Suprapubic skin (tissue), 3 donors: Measurements from ENCODE around the gene PDPR.
"Not testable (repeated sequence)": the region's sequence is repeated elsewhere in the genome, so short reads cannot be mapped to it uniquely, and the experiment has no call there.

Experiments used
- POLR2AphosphoS5 ChIP-seq, 3 donors: sonication (generic); formaldehyde crosslinking; IDR thresholded peaks; one replicate each; pipeline ENCODE4 v1.6.1; 2017; ENCODE audit warnings: antibody characterized with exemption in 3 of 3
- TF ChIP-seq, protein P1 (sequence below), 2 donors: fragments of 200-600 bp in 1 of 2; fragments of 450-650 bp in 1 of 2; sonication (generic) in 1 of 2; IDR thresholded peaks; one replicate each; pipeline ENCODE4 v1.5.1; 2016 to 2019; ENCODE audit warnings: antibody characterized with exemption in 2 of 2, mild to moderate bottlenecking in 1 of 2, moderate library complexity in 1 of 2

DNA sequence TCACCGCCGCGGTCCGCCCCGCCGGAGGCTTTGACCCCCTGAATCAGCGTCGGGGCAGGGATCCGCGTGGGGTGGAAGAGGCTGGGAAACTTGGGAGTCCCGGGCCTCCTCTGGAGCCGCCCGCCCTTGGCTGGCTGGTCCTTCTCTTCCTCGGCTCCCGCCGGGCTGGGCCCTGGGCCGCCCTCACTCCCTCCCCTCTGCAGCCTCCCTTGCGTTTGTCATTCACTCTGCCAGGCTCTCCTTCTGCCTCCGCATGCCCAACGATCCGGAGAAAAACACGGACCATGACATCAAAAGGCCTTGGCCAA is 74.4 kb downstream of the PDPR start:
- TF ChIP-seq, protein P1, sequence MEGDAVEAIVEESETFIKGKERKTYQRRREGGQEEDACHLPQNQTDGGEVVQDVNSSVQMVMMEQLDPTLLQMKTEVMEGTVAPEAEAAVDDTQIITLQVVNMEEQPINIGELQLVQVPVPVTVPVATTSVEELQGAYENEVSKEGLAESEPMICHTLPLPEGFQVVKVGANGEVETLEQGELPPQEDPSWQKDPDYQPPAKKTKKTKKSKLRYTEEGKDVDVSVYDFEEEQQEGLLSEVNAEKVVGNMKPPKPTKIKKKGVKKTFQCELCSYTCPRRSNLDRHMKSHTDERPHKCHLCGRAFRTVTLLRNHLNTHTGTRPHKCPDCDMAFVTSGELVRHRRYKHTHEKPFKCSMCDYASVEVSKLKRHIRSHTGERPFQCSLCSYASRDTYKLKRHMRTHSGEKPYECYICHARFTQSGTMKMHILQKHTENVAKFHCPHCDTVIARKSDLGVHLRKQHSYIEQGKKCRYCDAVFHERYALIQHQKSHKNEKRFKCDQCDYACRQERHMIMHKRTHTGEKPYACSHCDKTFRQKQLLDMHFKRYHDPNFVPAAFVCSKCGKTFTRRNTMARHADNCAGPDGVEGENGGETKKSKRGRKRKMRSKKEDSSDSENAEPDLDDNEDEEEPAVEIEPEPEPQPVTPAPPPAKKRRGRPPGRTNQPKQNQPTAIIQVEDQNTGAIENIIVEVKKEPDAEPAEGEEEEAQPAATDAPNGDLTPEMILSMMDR (IDR thresholded peaks at IDR 0.05) = not testable (repeated sequence)
- TF ChIP-seq POLR2AphosphoS5 (IDR thresholded peaks at IDR 0.05) = not testable (repeated sequence)
